ENCODE results near the gene ATP6V0E2. TPM values are rescaled to one million over a fixed set of nuclear protein-coding genes. Genes with fewer than 3 reads are reported as not detected.

The ATP6V0E2 gene
- total and polyA plus RNA-seq, 10 donors: 19.3 to 35.4 (median 28.7) TPM

DNA sequence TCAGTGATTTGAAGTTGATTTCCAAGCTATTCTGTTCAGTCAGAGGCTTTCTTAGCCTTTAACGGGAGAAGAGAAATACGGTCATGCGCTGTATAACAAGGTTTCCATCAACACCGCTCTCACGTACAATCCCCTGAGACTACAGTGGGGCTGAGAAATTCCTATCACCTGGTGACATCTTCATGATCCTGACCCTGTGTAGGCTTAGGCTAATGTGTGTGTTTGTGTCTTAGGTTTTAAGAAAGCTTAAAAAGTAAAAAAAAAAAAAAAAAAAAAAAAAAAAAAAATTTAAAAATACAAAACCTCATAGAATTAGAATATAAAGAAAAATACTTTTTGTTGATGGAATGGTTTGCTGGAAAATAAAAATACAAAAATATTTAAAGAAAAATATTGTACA is 33.8 kb upstream of the ATP6V0E2 start:
- TF ChIP-seq CTCF (IDR thresholded peaks at IDR 0.05 in 8 of 11, conservative IDR thresholded peaks at IDR 0.05 in 3 of 11) (no peak), POLR2A (IDR thresholded peaks at IDR 0.05) (no peak), POLR2AphosphoS5 (IDR thresholded peaks at IDR 0.05) (no peak)
- H3K27ac ChIP-seq: no peak overlapping the region
- intact Hi-C loops (cut with DNase I; ENCODE audit: low total_unique reads): no loop called here
- no peak for DNase-seq
- 96 to 99% (median 97%) methylated on average over 5 of the region's 5 CpGs for WGBS, 5 donors
- no peaks in the 10 kb centered on the region for H3K27me3 ChIP-seq (replicated peaks in 1 of 7)
- peak overlapping the region in 1 of 8 donors; percentile 95 for H3K4me3 ChIP-seq
- H3K36me3 ChIP-seq: peaks cover 0 to 5% (median 0%) of the 10 kb centered on the region in 6 donors
- H3K9me3 ChIP-seq: no peaks in the 10 kb centered on the region
- H3K4me1 ChIP-seq: peaks cover 6 to 26% (median 17%) of the 10 kb centered on the region in 6 donors

GRCh38 chr7:149843566-149843965 is 30.2 kb upstream of the ATP6V0E2 start:
- DNase-seq: no peak
- H3K4me1 ChIP-seq: peaks cover 6 to 31% (median 11%) of the 10 kb centered on the region in 6 donors
- H3K36me3 ChIP-seq: peaks cover 0 to 28% (median 10%) of the 10 kb centered on the region in 6 donors
- TF ChIP-seq CTCF (IDR thresholded peaks at IDR 0.05 in 8 of 11, conservative IDR thresholded peaks at IDR 0.05 in 3 of 11): no peak
- no peak for TF ChIP-seq POLR2AphosphoS5 (IDR thresholded peaks at IDR 0.05)
- TF ChIP-seq POLR2A (IDR thresholded peaks at IDR 0.05): no peak
- WGBS, 5 donors: 91 to 97% (median 95%) methylated on average over 9 of the region's 9 CpGs
- no peak overlapping the region for H3K4me3 ChIP-seq
- intact Hi-C loops (cut with DNase I; ENCODE audit: low total_unique reads): no loop called here
- no peak overlapping the region for H3K27ac ChIP-seq
- no peaks in the 10 kb centered on the region for H3K9me3 ChIP-seq
- no peaks in the 10 kb centered on the region for H3K27me3 ChIP-seq (replicated peaks in 1 of 7)

DNA sequence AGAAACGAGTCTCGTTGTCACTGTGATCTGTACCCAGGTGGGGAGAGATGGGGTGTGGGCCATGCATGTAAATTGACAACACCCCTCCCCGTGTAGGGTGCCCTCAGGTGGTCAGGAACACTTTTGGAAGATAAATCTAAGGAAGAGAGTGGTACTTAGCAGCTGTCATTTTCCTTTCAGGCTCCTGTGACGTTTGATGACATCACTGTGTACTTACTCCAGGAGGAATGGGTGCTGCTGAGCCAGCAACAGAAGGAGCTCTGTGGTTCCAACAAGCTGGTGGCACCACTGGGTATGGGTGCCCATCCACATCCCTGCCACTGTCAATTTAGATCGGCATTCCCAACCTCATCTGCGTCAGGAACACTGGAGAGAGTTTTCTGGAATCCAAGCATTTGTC is 29.3 kb upstream of the ATP6V0E2 start:
- Histone ChIP-seq H3K4me3 (no peak overlapping the region), H3K27ac (no peak overlapping the region), H3K27me3 (replicated peaks in 1 of 7) (no peaks in the 10 kb centered on the region), H3K4me1 (peaks cover 0 to 22% (median 3%) of the 10 kb centered on the region in 6 donors), H3K36me3 (peaks cover 0 to 36% (median 11%) of the 10 kb centered on the region in 6 donors), H3K9me3 (no peaks in the 10 kb centered on the region)
- intact Hi-C loops (cut with DNase I; ENCODE audit: low total_unique reads): no loop called here
- no peak for DNase-seq
- 63 to 79% (median 74%) methylated on average over 6 of the region's 6 CpGs for WGBS, 5 donors
- TF ChIP-seq POLR2A (IDR thresholded peaks at IDR 0.05) (no peak), CTCF (IDR thresholded peaks at IDR 0.05 in 8 of 11, conservative IDR thresholded peaks at IDR 0.05 in 3 of 11) (no peak), POLR2AphosphoS5 (IDR thresholded peaks at IDR 0.05) (no peak)

DNA sequence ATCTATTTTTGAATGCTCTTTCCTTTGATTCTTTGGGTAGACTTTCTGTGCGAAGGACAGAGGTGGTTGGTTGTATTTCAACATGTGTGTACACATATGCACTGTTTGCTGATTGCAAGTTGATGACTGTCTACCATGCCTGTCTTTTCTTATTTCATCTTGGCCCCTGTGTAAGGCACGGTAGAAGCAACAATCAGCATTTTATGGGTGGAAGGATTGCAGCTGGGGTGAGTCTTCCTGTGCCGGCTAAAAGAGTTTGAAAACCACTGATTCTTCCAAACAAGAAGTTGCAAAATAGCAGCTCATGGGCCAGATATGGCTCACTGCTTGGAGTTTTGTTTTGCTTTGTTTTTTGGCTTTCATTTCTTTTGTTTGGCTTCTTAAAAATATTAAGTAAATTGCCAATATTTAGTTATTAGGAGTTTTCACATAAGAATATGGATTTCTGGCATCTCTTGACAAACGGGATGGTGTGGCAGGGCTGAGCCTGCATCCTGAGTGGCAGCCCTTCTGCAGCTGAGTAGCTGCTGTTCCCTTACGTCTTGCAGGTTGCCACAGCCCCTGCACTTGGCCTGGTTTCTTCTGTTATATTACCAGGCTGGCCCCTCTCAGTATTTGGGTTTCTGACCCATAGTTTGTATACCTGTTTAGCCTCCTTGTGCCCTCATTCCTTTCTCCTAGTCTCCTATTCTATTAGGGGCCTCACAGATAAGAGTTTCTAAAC is 28.4 kb upstream of the ATP6V0E2 start:
- no peaks in the 10 kb centered on the region for H3K9me3 ChIP-seq
- 52 to 70% (median 67%) methylated on average over 5 of the region's 5 CpGs for WGBS, 5 donors

More for the DNA sequence above, 28.4 kb upstream of the ATP6V0E2 start:
- Histone ChIP-seq H3K36me3 (peaks cover 0 to 45% (median 11%) of the 10 kb centered on the region in 6 donors), H3K4me1 (peaks cover 0 to 13% (median 0%) of the 10 kb centered on the region in 6 donors), H3K27ac (no peak overlapping the region), H3K27me3 (replicated peaks in 1 of 7) (no peaks in the 10 kb centered on the region), H3K4me3 (no peak overlapping the region)
- no peak for TF ChIP-seq POLR2AphosphoS5 (IDR thresholded peaks at IDR 0.05)
- TF ChIP-seq CTCF (IDR thresholded peaks at IDR 0.05 in 8 of 11, conservative IDR thresholded peaks at IDR 0.05 in 3 of 11): no peak
- TF ChIP-seq POLR2A (IDR thresholded peaks at IDR 0.05): no peak
- intact Hi-C loops (cut with DNase I; ENCODE audit: low total_unique reads): no loop called here
- DNase-seq: no peak
